ENCODE measurements around the gene UMAD1. TPM values are rescaled to one million over a fixed set of nuclear protein-coding genes. Genes with fewer than 3 reads are reported as not detected.
A peak's percentile ranks its signal among the peaks of the same experiment; 100 is the strongest.

UMAD1 gene
- total and polyA plus RNA-seq, 12 donors, result 7.4 to 77.4 (median 24.4) TPM

DNA sequence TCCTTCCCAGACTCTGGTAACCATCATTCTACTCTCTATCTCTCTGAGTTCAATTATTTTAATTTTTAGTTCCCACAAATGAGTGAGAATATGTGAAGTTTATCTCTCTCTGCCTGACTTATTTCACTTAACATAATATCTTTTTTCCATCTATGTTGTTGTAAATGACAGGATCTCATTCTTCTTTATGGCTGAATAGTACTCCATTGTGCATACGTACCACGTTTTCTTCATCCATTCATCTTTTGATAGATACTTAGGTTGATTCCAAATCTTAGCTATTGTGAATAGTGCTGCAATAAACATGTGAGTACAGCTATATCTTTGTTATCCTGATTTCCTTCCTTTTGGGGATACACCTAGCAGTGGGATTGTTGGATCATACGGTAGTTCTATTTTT is 54.0 kb downstream of the UMAD1 start:
- TF ChIP-seq, protein P1, sequence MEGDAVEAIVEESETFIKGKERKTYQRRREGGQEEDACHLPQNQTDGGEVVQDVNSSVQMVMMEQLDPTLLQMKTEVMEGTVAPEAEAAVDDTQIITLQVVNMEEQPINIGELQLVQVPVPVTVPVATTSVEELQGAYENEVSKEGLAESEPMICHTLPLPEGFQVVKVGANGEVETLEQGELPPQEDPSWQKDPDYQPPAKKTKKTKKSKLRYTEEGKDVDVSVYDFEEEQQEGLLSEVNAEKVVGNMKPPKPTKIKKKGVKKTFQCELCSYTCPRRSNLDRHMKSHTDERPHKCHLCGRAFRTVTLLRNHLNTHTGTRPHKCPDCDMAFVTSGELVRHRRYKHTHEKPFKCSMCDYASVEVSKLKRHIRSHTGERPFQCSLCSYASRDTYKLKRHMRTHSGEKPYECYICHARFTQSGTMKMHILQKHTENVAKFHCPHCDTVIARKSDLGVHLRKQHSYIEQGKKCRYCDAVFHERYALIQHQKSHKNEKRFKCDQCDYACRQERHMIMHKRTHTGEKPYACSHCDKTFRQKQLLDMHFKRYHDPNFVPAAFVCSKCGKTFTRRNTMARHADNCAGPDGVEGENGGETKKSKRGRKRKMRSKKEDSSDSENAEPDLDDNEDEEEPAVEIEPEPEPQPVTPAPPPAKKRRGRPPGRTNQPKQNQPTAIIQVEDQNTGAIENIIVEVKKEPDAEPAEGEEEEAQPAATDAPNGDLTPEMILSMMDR (IDR thresholded peaks at IDR 0.05), result no peak
- TF ChIP-seq POLR2A (IDR thresholded peaks at IDR 0.05), result no peak
- WGBS, 4 donors, result 81 to 90% (median 86%) methylated on average over 3 of the region's 3 CpGs

DNA sequence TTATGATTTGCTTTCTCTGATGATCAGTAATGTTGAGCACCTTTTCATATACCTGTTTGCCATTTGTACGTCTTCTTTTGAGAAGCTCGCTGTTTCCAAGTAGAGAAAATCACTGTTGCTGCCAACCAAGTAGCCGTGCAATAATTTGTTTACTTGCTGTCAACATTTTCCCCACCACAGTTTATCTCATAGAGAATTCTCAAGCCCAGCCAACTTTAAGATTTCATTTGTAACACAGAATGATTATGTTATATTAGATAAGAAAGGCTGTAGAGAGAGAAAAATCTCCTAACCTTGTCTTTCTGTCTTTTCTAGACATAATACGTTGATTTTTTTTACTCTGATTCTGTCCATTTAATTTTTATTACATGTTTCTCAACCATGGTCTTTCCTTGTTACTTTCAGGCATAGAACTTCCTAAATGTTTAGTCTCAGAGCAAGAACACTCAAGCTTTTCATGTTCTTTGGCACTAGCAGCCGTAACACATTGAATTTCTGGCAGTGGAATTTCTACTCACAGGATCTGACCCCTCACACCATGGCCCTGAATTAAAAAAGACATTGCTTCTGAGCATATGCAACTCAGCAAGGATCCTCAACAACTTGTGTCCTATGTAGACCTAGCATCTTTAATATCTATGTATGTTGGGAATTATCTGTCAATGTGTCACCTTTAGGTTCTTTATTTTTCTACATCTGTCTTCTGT is 54.7 kb downstream of the UMAD1 start:
- Histone ChIP-seq H3K4me1 (replicated peaks in 1 of 2) (peaks cover 21 to 44% of the 10 kb centered on the region in 2 donors), H3K4me3 (no peak overlapping the region)

More for the DNA sequence above, 54.0 kb downstream of the UMAD1 start:
- no peak for DNase-seq
- Histone ChIP-seq H3K4me3 (no peak overlapping the region), H3K4me1 (replicated peaks in 1 of 2) (peaks cover 21 to 42% of the 10 kb centered on the region in 2 donors), H3K36me3 (replicated peaks in 1 of 2) (no peaks in the 10 kb centered on the region), H3K27ac (no peak overlapping the region), H3K27me3 (no peaks in the 10 kb centered on the region), H3K9me3 (replicated peaks in 1 of 3) (no peaks in the 10 kb centered on the region)
- intact Hi-C loops (cut with DNase I), result no loop called here

DNA sequence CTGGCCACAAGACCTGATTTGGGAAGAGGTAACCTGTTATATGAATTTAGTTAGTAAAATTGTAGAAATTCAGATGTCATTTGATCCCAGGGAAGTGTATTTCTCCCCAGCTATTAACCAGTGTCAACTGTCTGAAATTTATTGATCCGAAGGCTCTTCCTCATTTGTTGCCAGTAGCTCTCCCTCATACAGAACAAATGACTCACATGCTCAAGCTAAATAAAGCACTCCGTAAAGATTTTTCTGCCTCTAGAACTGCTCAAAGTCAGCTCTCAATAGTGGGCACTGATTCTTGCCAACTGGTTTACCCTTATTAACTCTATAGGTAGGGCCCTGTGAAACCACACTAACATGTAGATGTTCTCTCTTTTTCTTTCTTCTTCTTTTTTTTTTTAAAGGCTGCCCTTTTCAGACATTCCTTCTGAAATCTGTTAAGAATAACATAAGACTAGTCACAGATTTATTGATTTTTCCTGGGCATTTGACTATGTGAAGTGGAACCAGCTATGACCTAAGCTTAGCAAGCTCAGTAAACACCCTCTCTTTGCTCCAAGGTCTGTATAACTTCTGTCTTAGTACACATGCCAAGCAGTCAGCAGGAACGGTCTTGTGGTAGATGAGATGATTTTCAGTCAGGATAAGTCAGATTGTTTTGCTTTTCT is 56.0 kb downstream of the UMAD1 start:
- no peaks in the 10 kb centered on the region for H3K27me3 ChIP-seq
- 35 to 44% (median 42%) methylated on average over 3 of the region's 3 CpGs for WGBS, 4 donors
- intact Hi-C loops (cut with DNase I), result no loop called here
- H3K4me3 ChIP-seq, result peak overlapping the region in 1 of 4 donors; percentile 8
- TF ChIP-seq, protein P1 (IDR thresholded peaks at IDR 0.05), result no peak
- peak in 1 of 2 donors; percentile 34 for TF ChIP-seq POLR2A (IDR thresholded peaks at IDR 0.05)
- H3K4me1 ChIP-seq (replicated peaks in 1 of 2), result peaks cover 21 to 52% of the 10 kb centered on the region in 2 donors
- H3K36me3 ChIP-seq (replicated peaks in 1 of 2), result no peaks in the 10 kb centered on the region
- H3K9me3 ChIP-seq (replicated peaks in 1 of 3), result no peaks in the 10 kb centered on the region
- peak in 1 of 7 donors; percentile 30 for DNase-seq
- peak overlapping the region; percentile 23 to 76 (median 44) for H3K27ac ChIP-seq

More for the DNA sequence above, 54.7 kb downstream of the UMAD1 start:
- peak overlapping the region in 2 of 5 donors; percentile 23 to 68 for H3K27ac ChIP-seq
- H3K9me3 ChIP-seq (replicated peaks in 1 of 3), result no peaks in the 10 kb centered on the region
- no peaks in the 10 kb centered on the region for H3K36me3 ChIP-seq (replicated peaks in 1 of 2)
- intact Hi-C loops (cut with DNase I), result no loop called here
- no peaks in the 10 kb centered on the region for H3K27me3 ChIP-seq
- no peak for DNase-seq
- TF ChIP-seq, protein P1 (IDR thresholded peaks at IDR 0.05), result no peak
- no peak for TF ChIP-seq POLR2A (IDR thresholded peaks at IDR 0.05)
- WGBS, 4 donors, result 35 to 43% (median 39%) methylated on average over 5 of the region's 5 CpGs

DNA sequence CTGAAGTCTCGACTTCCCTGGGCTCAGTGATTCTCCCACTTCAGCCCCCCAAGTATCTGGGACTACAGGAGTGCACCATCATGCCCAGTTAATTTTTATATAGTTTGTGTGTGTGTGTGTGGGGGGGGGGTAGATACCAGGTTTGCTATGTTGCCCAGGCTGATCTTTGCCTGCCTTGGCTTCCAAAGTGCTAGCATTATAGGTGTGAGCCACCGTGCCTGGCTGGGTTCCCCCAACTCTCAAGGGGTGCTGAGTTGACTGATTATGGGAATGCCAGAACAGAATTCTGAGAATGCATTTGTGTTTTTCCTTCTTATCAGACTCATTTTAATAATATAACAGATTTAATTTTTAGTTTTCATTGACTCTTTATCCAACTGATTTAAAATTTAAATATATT is 58.4 kb downstream of the UMAD1 start:
- Histone ChIP-seq H3K4me1 (replicated peaks in 1 of 2) (peaks cover 21 to 53% of the 10 kb centered on the region in 2 donors), H3K27me3 (no peaks in the 10 kb centered on the region), H3K9me3 (replicated peaks in 1 of 3) (no peaks in the 10 kb centered on the region), H3K27ac (no peak overlapping the region), H3K36me3 (replicated peaks in 1 of 2) (no peaks in the 10 kb centered on the region), H3K4me3 (no peak overlapping the region)
- WGBS, 4 donors, result 67 to 92% (median 88%) methylated on average over 2 of the region's 2 CpGs
- TF ChIP-seq POLR2A (IDR thresholded peaks at IDR 0.05), result no peak
- TF ChIP-seq, protein P1 (IDR thresholded peaks at IDR 0.05), result no peak
- intact Hi-C loops (cut with DNase I), result no loop called here
- DNase-seq, result no peak
